GM12878 (cell line): ENCODE results near the gene KCNMB2. TPM values are rescaled to one million over a fixed set of nuclear protein-coding genes. Genes with fewer than 3 reads are reported as not detected.

ENCODE experiments used
- ATAC-seq: fragments of 200-7000 bp; cut with Tn5 transposase; 3 replicates; pipeline ENCODE4 v1.9.1; 2020; ENCODE audit warnings: mild to moderate bottlenecking, moderate library complexity
- BruUV-seq: library from RNA; stranded (reverse); fragments of 400-500 nt; replicated peaks from 2 replicates; lab custom pipeline; 2021; lab: Mats Ljungman, UMichigan
- CTCF ChIA-PET: fragments of 300-600 bp; sonication (Branson Sonifier 250); formaldehyde crosslinking; extraction: SDS; loops from one replicate; lab custom pipeline; 2021; ENCODE audit warnings: inconsistent platforms; lab: Yijun Ruan, JAX
- POLR2A ChIA-PET: fragments of 350-600 bp; formaldehyde crosslinking; extraction: SDS; loops from one replicate; lab custom pipeline; 2021; ENCODE audit warnings: inconsistent platforms; lab: Charles Lee
- RAD21 ChIA-PET: fragments of 300-600 bp; sonication (Branson Sonifier 250); formaldehyde crosslinking; loops from one replicate; lab custom pipeline; 2023; ENCODE audit warnings: antibody characterized with exemption; ENCODE audit not compliant: unreplicated experiment; lab: Charles Lee
- SMC1A ChIA-PET: fragments of 300-600 bp; sonication (Branson Sonifier 250); formaldehyde crosslinking; loops from one replicate; lab custom pipeline; 2023; ENCODE audit not compliant: unreplicated experiment, uncharacterized antibody; lab: Charles Lee
- DNase-seq: peaks from one replicate; pipeline ENCODE4 v3.0.0-alpha.2; 2011; ENCODE audit warnings: low read depth, low spot score
- FAIRE-seq: peaks from 3 replicates; lab custom pipeline; 2011; peaks lifted over from hg19 to GRCh38; lab: Jason Lieb, UNC
- H2AFZ ChIP-seq: 2 replicates; pipeline ENCODE4 v1.6.0; 2011; ENCODE audit warnings: low read depth, low read length, control low read depth; ENCODE audit not compliant: control insufficient read depth
- H3K27ac ChIP-seq: 2 replicates; pipeline ENCODE4 v1.5.1; 2011; ENCODE audit warnings: control low read depth; ENCODE audit not compliant: control insufficient read depth, insufficient read depth
- H3K27me3 ChIP-seq, 2 experiments: replicated peaks in 1 of 2; 2 replicates each; pipeline versions ENCODE4 v1.6.0 to v1.6.1; 2011; ENCODE audit warnings: low read length in 1 of 2; ENCODE audit not compliant: control insufficient read depth in 2 of 2, insufficient read depth in 2 of 2
- H3K36me3 ChIP-seq, 2 experiments: 2 replicates each; pipeline ENCODE4 v1.5.1; 2011; ENCODE audit warnings: low read length in 1 of 2; ENCODE audit not compliant: control insufficient read depth in 2 of 2, insufficient read depth in 2 of 2
- H3K4me1 ChIP-seq: 2 replicates; pipeline ENCODE4 v1.6.1; 2011; ENCODE audit warnings: mild to moderate bottlenecking, low read length, moderate library complexity, mixed read lengths; ENCODE audit not compliant: control insufficient read depth, insufficient read depth
- H3K4me2 ChIP-seq: 2 replicates; pipeline ENCODE4 v1.6.0; 2011; ENCODE audit warnings: control low read depth; ENCODE audit not compliant: control insufficient read depth, insufficient read depth
- H3K4me3 ChIP-seq: fragments of 200-600 bp; sonication (generic); 2 replicates; pipeline ENCODE4 v1.5.1; 2016
- H3K79me2 ChIP-seq: 2 replicates; pipeline ENCODE4 v1.6.0; 2011; ENCODE audit warnings: low read length; ENCODE audit not compliant: control insufficient read depth, insufficient read depth
- H3K9ac ChIP-seq: 2 replicates; pipeline ENCODE4 v1.8.0; 2011; ENCODE audit warnings: low read length, control low read depth, mixed read lengths; ENCODE audit not compliant: control insufficient read depth, insufficient read depth
- H3K9me3 ChIP-seq: replicated peaks from 3 replicates; pipeline ENCODE4 v1.5.1; 2011; ENCODE audit warnings: mild to moderate bottlenecking, low read length; ENCODE audit not compliant: control insufficient read depth, insufficient read depth
- H4K20me1 ChIP-seq: 2 replicates; pipeline ENCODE4 v1.6.0; 2011; ENCODE audit not compliant: control insufficient read depth, insufficient read depth
- EP300 ChIP-seq, 2 experiments: fragments of 150-350 bp in 1 of 2; IDR thresholded peaks; 2 replicates each; pipeline ENCODE4 v1.6.1; 2011 to 2012; ENCODE audit warnings: low read depth in 2 of 2, low read length in 2 of 2, borderline replicate concordance in 1 of 2, improper control_type of control experiment in 1 of 2, inconsistent platforms in 1 of 2; ENCODE audit not compliant: control insufficient read depth in 1 of 2
- MEF2A ChIP-seq: IDR thresholded peaks from 2 replicates; pipeline ENCODE4 v1.6.1; 2011; ENCODE audit warnings: low read depth, mild to moderate bottlenecking, low read length, moderate library complexity; ENCODE audit not compliant: insufficient read depth
- in situ Hi-C: fragments of 300-500 bp; cut with MboI; formaldehyde crosslinking; loops from 9 replicates; pipeline ENCODE4 v1.14.3; 2018; ENCODE audit warnings: mixed read lengths
- intact Hi-C: fragments of 100-400 bp; cut with micrococcal nuclease; formaldehyde crosslinking; loops from one replicate; pipeline ENCODE4 v1.14.2; 2022; ENCODE audit not compliant: unreplicated experiment
- polyA plus RNA-seq, 11 experiments: library from polyadenylated mRNA; depleted of rRNA in 4 of 11; unstranded in 6 of 11; stranded (reverse) in 5 of 11; fragments of >200 nt; fragmentation: Nextera tagmentation in 4 of 11; fragmentation: Illumina TruSeq in 1 of 11; extraction: Ambion mirVana in 4 of 11; extraction: Trizol in 1 of 11; gene quantifications; 1 replicate in 1 of 11; 2 replicates in 10 of 11; pipeline versions ENCODE4 v1.2.1 to v1.2.3, GENCODE V29; 2011 to 2016; ENCODE audit warnings: inconsistent platforms in 2 of 11, missing spikeins in 2 of 11, low read depth in 1 of 11
- total RNA-seq, 4 experiments: library from RNA; depleted of rRNA in 3 of 4; stranded (reverse); fragments of >200 nt in 3 of 4; fragmentation: Illumina TruSeq in 1 of 4; extraction: Trizol in 1 of 4; gene quantifications; 2 replicates each; pipeline versions ENCODE4 v1.2.1 to v1.2.3, GENCODE V29; 2013 to 2021
- TF ChIP-seq, protein P1 (sequence below): IDR thresholded peaks from 2 replicates; pipeline ENCODE4 v1.6.1; 2011; ENCODE audit warnings: mild to moderate bottlenecking, low read depth, low read length, moderate library complexity; ENCODE audit not compliant: insufficient replicate concordance
- TF ChIP-seq, protein P2 (sequence below): fragments of 450-650 bp; formaldehyde crosslinking; IDR thresholded peaks from 2 replicates; pipeline ENCODE4 v1.5.0; 2022; ENCODE audit warnings: mild to moderate bottlenecking, missing genetic modification characterization

Gene KCNMB2
- total and polyA plus RNA-seq, 10 of the 15 experiments (the other 5 are each of a cell fraction or from before 2014, with no cell fraction given), result 0.22 to 18.8 (median 11.0) TPM

DNA sequence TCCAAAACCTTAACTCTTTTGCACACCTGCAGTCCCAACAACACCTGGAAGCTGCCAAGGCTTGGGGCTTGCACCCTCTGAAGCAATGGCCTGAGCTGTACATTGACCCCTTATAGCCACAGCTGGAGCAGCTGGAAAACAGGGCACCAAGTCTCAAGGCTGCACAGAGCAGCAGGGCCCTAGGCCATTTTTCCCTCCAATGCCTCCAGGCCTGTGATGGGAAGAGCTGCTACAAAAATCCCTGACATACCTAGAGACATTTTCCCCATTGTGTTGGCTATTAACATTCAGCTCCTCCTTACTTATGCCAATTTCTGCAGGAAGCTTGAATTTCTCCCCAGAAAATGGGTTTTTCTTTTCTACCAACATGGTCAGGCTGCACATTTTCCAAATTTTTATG is 304.4 kb downstream of the KCNMB2 start:
- Histone ChIP-seq H3K27ac (no peak overlapping the region), H3K4me3 (no peak overlapping the region), H3K9ac (no peak overlapping the region), H3K4me1 (no peaks in the 10 kb centered on the region), H3K36me3 (no peaks in the 10 kb centered on the region), H2AFZ (no peak overlapping the region), H4K20me1 (no peaks in the 10 kb centered on the region), H3K79me2 (no peaks in the 10 kb centered on the region), H3K27me3 (no peaks in the 10 kb centered on the region), H3K4me2 (no peak overlapping the region), H3K9me3 (peaks cover 2% of the 10 kb centered on the region; the same call in 2 of the 3 replicates)
- intact Hi-C loops (no loop called here), in situ Hi-C loops (no loop called here)
- FAIRE-seq (no peak), DNase-seq (no peak), ATAC-seq (no peak)
- POLR2A ChIA-PET, result no interaction called here
- BruUV-seq, result no TSS peak
- SMC1A ChIA-PET, result no interaction called here
- CTCF ChIA-PET, result interaction anchor here (0.6 kb wide), 1 partner anchor 649 kb away, joined by 3 read pairs; no protein-coding TSS in a partner anchor
- TF ChIP-seq MEF2A (no peak), EP300 (IDR thresholded peaks at IDR 0.05; ENCODE audit: borderline replicate concordance in 1 of 2, control insufficient read depth in 1 of 2, low read depth in 2 of 2, low read length in 2 of 2) (no peak)
- TF ChIP-seq, protein P1, sequence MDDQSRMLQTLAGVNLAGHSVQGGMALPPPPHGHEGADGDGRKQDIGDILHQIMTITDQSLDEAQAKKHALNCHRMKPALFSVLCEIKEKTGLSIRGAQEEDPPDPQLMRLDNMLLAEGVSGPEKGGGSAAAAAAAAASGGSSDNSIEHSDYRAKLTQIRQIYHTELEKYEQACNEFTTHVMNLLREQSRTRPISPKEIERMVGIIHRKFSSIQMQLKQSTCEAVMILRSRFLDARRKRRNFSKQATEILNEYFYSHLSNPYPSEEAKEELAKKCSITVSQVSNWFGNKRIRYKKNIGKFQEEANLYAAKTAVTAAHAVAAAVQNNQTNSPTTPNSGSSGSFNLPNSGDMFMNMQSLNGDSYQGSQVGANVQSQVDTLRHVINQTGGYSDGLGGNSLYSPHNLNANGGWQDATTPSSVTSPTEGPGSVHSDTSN, result no peak
- TF ChIP-seq, protein P2, sequence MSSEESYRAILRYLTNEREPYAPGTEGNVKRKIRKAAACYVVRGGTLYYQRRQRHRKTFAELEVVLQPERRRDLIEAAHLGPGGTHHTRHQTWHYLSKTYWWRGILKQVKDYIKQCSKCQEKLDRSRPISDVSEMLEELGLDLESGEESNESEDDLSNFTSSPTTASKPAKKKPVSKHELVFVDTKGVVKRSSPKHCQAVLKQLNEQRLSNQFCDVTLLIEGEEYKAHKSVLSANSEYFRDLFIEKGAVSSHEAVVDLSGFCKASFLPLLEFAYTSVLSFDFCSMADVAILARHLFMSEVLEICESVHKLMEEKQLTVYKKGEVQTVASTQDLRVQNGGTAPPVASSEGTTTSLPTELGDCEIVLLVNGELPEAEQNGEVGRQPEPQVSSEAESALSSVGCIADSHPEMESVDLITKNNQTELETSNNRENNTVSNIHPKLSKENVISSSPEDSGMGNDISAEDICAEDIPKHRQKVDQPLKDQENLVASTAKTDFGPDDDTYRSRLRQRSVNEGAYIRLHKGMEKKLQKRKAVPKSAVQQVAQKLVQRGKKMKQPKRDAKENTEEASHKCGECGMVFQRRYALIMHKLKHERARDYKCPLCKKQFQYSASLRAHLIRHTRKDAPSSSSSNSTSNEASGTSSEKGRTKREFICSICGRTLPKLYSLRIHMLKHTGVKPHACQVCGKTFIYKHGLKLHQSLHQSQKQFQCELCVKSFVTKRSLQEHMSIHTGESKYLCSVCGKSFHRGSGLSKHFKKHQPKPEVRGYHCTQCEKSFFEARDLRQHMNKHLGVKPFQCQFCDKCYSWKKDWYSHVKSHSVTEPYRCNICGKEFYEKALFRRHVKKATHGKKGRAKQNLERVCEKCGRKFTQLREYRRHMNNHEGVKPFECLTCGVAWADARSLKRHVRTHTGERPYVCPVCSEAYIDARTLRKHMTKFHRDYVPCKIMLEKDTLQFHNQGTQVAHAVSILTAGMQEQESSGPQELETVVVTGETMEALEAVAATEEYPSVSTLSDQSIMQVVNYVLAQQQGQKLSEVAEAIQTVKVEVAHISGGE, result no peak
- RAD21 ChIA-PET, result no interaction called here
